GM21360 (cell line): ENCODE results near the gene ZNF629.
"Not testable (repeated sequence)": the region's sequence is repeated elsewhere in the genome, so short reads cannot be mapped to it uniquely, and the experiment has no call there.

Experiments
- ATAC-seq: cut with Tn5 transposase; IDR thresholded peaks from one replicate; pipeline ENCODE4 v1.9.1; 2021; ENCODE audit warnings: mild to moderate bottlenecking, moderate library complexity; ENCODE audit not compliant: unreplicated experiment

ZNF629 gene

GRCh38 chr16:30786936-30787612, at the start of gene ZNF629:
Gene ZNF629 (minus strand): TSS chr16:30787205. CDS start chr16:30784482, 2,723 bp downstream.
- no peak for ATAC-seq

- no peak for ATAC-seq
Measured at GRCh38 chr16:30834130-30834740, 47.2 kb upstream of the ZNF629 start.

GRCh38 chr16:30830072-30830417, 43.0 kb upstream of the ZNF629 start:
- no peak for ATAC-seq

- ATAC-seq: no peak
Measured at GRCh38 chr16:30829130-30830071, 42.4 kb upstream of the ZNF629 start.

GRCh38 chr16:30821891-30822290, 34.9 kb upstream of the ZNF629 start:
- no peak for ATAC-seq

GRCh38 chr16:30821441-30821840, 34.4 kb upstream of the ZNF629 start:
- ATAC-seq: not testable (repeated sequence)

- no peak for ATAC-seq
Measured at GRCh38 chr16:30820952-30821421, 34.0 kb upstream of the ZNF629 start.

GRCh38 chr16:30816769-30817168, 29.8 kb upstream of the ZNF629 start:
- no peak for ATAC-seq

GRCh38 chr16:30813821-30814189, 26.8 kb upstream of the ZNF629 start:
- no peak for ATAC-seq

GRCh38 chr16:30809675-30810074, 22.7 kb upstream of the ZNF629 start:
- ATAC-seq: not testable (repeated sequence)

GRCh38 chr16:30808890-30809426, 22.0 kb upstream of the ZNF629 start:
- ATAC-seq: not testable (repeated sequence)

GRCh38 chr16:30808146-30808545, 21.1 kb upstream of the ZNF629 start:
- ATAC-seq: no peak

- no peak for ATAC-seq
Measured at GRCh38 chr16:30805370-30806169, 18.6 kb upstream of the ZNF629 start.

GRCh38 chr16:30805056-30805369, 18.0 kb upstream of the ZNF629 start:
- ATAC-seq: no peak

GRCh38 chr16:30802936-30803335, 15.9 kb upstream of the ZNF629 start:
- no peak for ATAC-seq

GRCh38 chr16:30797670-30798309, 10.8 kb upstream of the ZNF629 start:
- ATAC-seq: no peak

GRCh38 chr16:30794634-30795033, 7.6 kb upstream of the ZNF629 start:
- no peak for ATAC-seq

- no peak for ATAC-seq
Measured at GRCh38 chr16:30793508-30794069, 6.6 kb upstream of the ZNF629 start.

GRCh38 chr16:30787613-30788378, 791 bp upstream of the ZNF629 start:
- no peak for ATAC-seq
